PC-9 (cell line): Measurements from ENCODE around the gene TMEM92.

ENCODE experiments used
- CTCF ChIP-seq: fragments of 200-600 bp; sonication (generic); conservative IDR thresholded peaks from 2 replicates; pipeline ENCODE4 v1.6.1; 2017; ENCODE audit warnings: mixed run types, antibody characterized with exemption, mild to moderate bottlenecking, moderate library complexity
- EZH2 ChIP-seq: fragments of 200-600 bp; sonication (generic); IDR thresholded peaks from 2 replicates; pipeline ENCODE4 v1.8.0; 2017; ENCODE audit warnings: antibody characterized with exemption, low read depth

- no peak for TF ChIP-seq CTCF
- TF ChIP-seq EZH2 = no peak
These were observed 3.1 kb downstream of the TMEM92 start for GRCh38 chr17:50277357-50277754.
